HEK293 (cell line): Measurements from ENCODE around the gene TM7SF3.

Experiments
- WT1 ChIP-seq: fragments of 450-650 bp; formaldehyde crosslinking; IDR thresholded peaks from 2 replicates; pipeline ENCODE4 v1.5.1; 2016; ENCODE audit warnings: missing biosample characterization, missing genetic modification characterization
- YY1 ChIP-seq: fragments of 450-650 bp; formaldehyde crosslinking; IDR thresholded peaks from 2 replicates; pipeline ENCODE4 v1.5.1; 2018; ENCODE audit warnings: missing biosample characterization, missing genetic modification characterization
- ZNF239 ChIP-seq: fragments of 450-650 bp; formaldehyde crosslinking; IDR thresholded peaks from 2 replicates; pipeline ENCODE4 v1.5.1; 2016; ENCODE audit warnings: missing biosample characterization, missing genetic modification characterization
- ZNF639 ChIP-seq: fragments of 450-650 bp; formaldehyde crosslinking; IDR thresholded peaks from 2 replicates; pipeline ENCODE4 v1.5.1; 2016; ENCODE audit warnings: missing biosample characterization, missing genetic modification characterization
- ZNF660 ChIP-seq: fragments of 450-650 bp; IDR thresholded peaks from 2 replicates; pipeline ENCODE4 v1.5.1; 2018; ENCODE audit warnings: missing biosample characterization, mild to moderate bottlenecking, missing genetic modification characterization
- ZNF747 ChIP-seq: fragments of 450-650 bp; formaldehyde crosslinking; IDR thresholded peaks from 2 replicates; pipeline ENCODE4 v1.5.1; 2016; ENCODE audit warnings: missing biosample characterization, missing genetic modification characterization
- TF ChIP-seq, protein P1 (sequence below): fragments of 450-650 bp; formaldehyde crosslinking; IDR thresholded peaks from 2 replicates; pipeline ENCODE4 v1.5.1; 2016; ENCODE audit warnings: missing biosample characterization, missing genetic modification characterization

GRCh38 chr12:27008081-27008480 is 6.1 kb downstream of the TM7SF3 start:
- TF ChIP-seq ZNF239 (tag by site-specific recombination) (no peak), YY1 (tag by site-specific recombination) (no peak), ZNF660 (tag by site-specific recombination) (no peak), ZNF747 (no peak), ZNF639 (tag by site-specific recombination) (no peak), WT1 (no peak)
- TF ChIP-seq, protein P1, sequence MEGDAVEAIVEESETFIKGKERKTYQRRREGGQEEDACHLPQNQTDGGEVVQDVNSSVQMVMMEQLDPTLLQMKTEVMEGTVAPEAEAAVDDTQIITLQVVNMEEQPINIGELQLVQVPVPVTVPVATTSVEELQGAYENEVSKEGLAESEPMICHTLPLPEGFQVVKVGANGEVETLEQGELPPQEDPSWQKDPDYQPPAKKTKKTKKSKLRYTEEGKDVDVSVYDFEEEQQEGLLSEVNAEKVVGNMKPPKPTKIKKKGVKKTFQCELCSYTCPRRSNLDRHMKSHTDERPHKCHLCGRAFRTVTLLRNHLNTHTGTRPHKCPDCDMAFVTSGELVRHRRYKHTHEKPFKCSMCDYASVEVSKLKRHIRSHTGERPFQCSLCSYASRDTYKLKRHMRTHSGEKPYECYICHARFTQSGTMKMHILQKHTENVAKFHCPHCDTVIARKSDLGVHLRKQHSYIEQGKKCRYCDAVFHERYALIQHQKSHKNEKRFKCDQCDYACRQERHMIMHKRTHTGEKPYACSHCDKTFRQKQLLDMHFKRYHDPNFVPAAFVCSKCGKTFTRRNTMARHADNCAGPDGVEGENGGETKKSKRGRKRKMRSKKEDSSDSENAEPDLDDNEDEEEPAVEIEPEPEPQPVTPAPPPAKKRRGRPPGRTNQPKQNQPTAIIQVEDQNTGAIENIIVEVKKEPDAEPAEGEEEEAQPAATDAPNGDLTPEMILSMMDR: no peak
